HepG2 (cell line): ENCODE results near the gene TMEM125.

Source experiments
- BRCA1 ChIP-seq: sonication (generic); formaldehyde crosslinking; IDR thresholded peaks from 2 replicates; pipeline ENCODE4 v1.4.0; 2020; ENCODE audit warnings: missing genetic modification reagents
- HINFP ChIP-seq: sonication (generic); formaldehyde crosslinking; IDR thresholded peaks from 2 replicates; pipeline ENCODE4 v1.4.0; 2020; ENCODE audit warnings: low read depth, mild to moderate bottlenecking, missing genetic modification reagents
- HNF4A ChIP-seq: sonication (generic); formaldehyde crosslinking; IDR thresholded peaks from 2 replicates; pipeline ENCODE4 v1.4.0; 2020; ENCODE audit warnings: missing genetic modification reagents
- MAFG ChIP-seq: sonication (generic); formaldehyde crosslinking; IDR thresholded peaks from 2 replicates; pipeline ENCODE4 v1.5.1; 2020; ENCODE audit warnings: mild to moderate bottlenecking, missing genetic modification reagents
- MAX ChIP-seq: IDR thresholded peaks from 2 replicates; pipeline ENCODE4 v1.6.1; 2012; ENCODE audit warnings: inconsistent platforms
- MTF1 ChIP-seq: sonication (generic); formaldehyde crosslinking; IDR thresholded peaks from 2 replicates; pipeline ENCODE4 v1.5.0; 2020; ENCODE audit warnings: missing genetic modification reagents
- PATZ1 ChIP-seq: sonication (generic); formaldehyde crosslinking; IDR thresholded peaks from 2 replicates; pipeline ENCODE4 v1.4.0; 2020; ENCODE audit warnings: missing genetic modification reagents
- POLR2A ChIP-seq, 2 experiments: IDR thresholded peaks; 2 replicates each; pipeline ENCODE4 v1.6.1; 2011; ENCODE audit warnings: low read depth in 2 of 2, low read length in 2 of 2, mild to moderate bottlenecking in 1 of 2, moderate library complexity in 1 of 2; ENCODE audit not compliant: insufficient read depth in 1 of 2
- REST ChIP-seq, 2 experiments: IDR thresholded peaks; 2 replicates each; pipeline ENCODE4 v1.6.1; 2011 to 2012; ENCODE audit warnings: low read length in 2 of 2, borderline replicate concordance in 1 of 2, low read depth in 1 of 2, mild to moderate bottlenecking in 1 of 2, moderate library complexity in 1 of 2
- ZNF562 ChIP-seq: sonication (generic); formaldehyde crosslinking; IDR thresholded peaks from 2 replicates; pipeline ENCODE4 v1.8.0; 2022; ENCODE audit warnings: missing genetic modification reagents, borderline replicate concordance
- ZNF629 ChIP-seq: sonication (generic); formaldehyde crosslinking; conservative IDR thresholded peaks from 2 replicates; pipeline ENCODE4 v1.5.0; 2020; ENCODE audit warnings: missing genetic modification reagents

- TF ChIP-seq MAFG (CRISPR knock-in tag) (no peak), HNF4A (no peak), PATZ1 (CRISPR knock-in tag) (no peak), REST (IDR thresholded peaks at IDR 0.05; ENCODE audit: borderline replicate concordance in 1 of 2, low read depth in 1 of 2, low read length in 2 of 2) (no peak), POLR2A (IDR thresholded peaks at IDR 0.05; ENCODE audit: insufficient read depth in 1 of 2, low read depth in 2 of 2, low read length in 2 of 2) (no peak), HINFP (CRISPR knock-in tag) (no peak), MTF1 (no peak), MAX (no peak), ZNF562 (no peak), BRCA1 (CRISPR knock-in tag) (no peak), ZNF629 (CRISPR knock-in tag) (no peak)
These were observed 16.6 kb upstream of the TMEM125 start for GRCh38 chr1:43253173-43253572.
